ENCODE measurements around the gene ROR1. TPM values are rescaled to one million over a fixed set of nuclear protein-coding genes. Genes with fewer than 3 reads are reported as not detected.
A peak's percentile ranks its signal among the peaks of the same experiment; 100 is the strongest.

The ROR1 gene
- total and polyA plus RNA-seq, 7 experiments from 2014 or later, result 0.07 to 0.22 (median 0.16) TPM; not detected in 4

GRCh38 chr1:64129701-64130100, 355.9 kb downstream of the ROR1 start:
- Mint-ChIP-seq H3K4me3 (no peak overlapping the region), H3K4me1 (no peaks in the 10 kb centered on the region), H3K27me3 (peaks cover 0 to 22% (median 5%) of the 10 kb centered on the region in 5 donors), H3K27ac (no peak overlapping the region), H3K9me3 (peaks cover 0 to 3% (median 0%) of the 10 kb centered on the region in 11 donors), H3K36me3 (no peaks in the 10 kb centered on the region)
- Histone ChIP-seq H3K27ac (ENCODE audit: low read depth, low read length) (no peak overlapping the region), H3K36me3 (ENCODE audit: control insufficient read depth in 2 of 3, insufficient read depth in 3 of 3, low read length in 3 of 3) (no peaks in the 10 kb centered on the region), H3K27me3 (ENCODE audit: control insufficient read depth in 2 of 2, insufficient read depth in 2 of 2, low read length in 2 of 2) (no peaks in the 10 kb centered on the region), H3K9me3 (ENCODE audit: control insufficient read depth in 2 of 3, low read length in 3 of 3) (no peaks in the 10 kb centered on the region), H3K4me3 (ENCODE audit: low read length) (no peak overlapping the region), H3K4me1 (ENCODE audit: control insufficient read depth in 2 of 2, insufficient read depth in 2 of 2, low read length in 2 of 2) (no peaks in the 10 kb centered on the region)
- ChIA-PET POLR2A (no interaction called here), CTCF (no interaction called here)
- intact Hi-C loops (cut with micrococcal nuclease), result no loop called here
- no peak for DNase-seq
- no peak for ATAC-seq

- intact Hi-C loops (cut with micrococcal nuclease), result no loop called here
- CTCF ChIA-PET, result no interaction called here
These were observed 357.3 kb downstream of the ROR1 start for GRCh38 chr1:64131155-64131554.

GRCh38 chr1:64133036-64133435, 359.2 kb downstream of the ROR1 start:
- H3K9me3 Mint-ChIP-seq, result peaks cover 0 to 3% (median 0%) of the 10 kb centered on the region in 11 donors
- intact Hi-C loops (cut with micrococcal nuclease), result no loop called here

More at GRCh38 chr1:64131155-64131554, 357.3 kb downstream of the ROR1 start:
- Histone ChIP-seq H3K9me3 (ENCODE audit: control insufficient read depth in 2 of 3, low read length in 3 of 3) (no peaks in the 10 kb centered on the region), H3K27ac (ENCODE audit: low read depth, low read length) (no peak overlapping the region), H3K36me3 (ENCODE audit: control insufficient read depth in 2 of 3, insufficient read depth in 3 of 3, low read length in 3 of 3) (no peaks in the 10 kb centered on the region), H3K4me3 (ENCODE audit: low read length) (no peak overlapping the region), H3K27me3 (ENCODE audit: control insufficient read depth in 2 of 2, insufficient read depth in 2 of 2, low read length in 2 of 2) (no peaks in the 10 kb centered on the region), H3K4me1 (ENCODE audit: control insufficient read depth in 2 of 2, insufficient read depth in 2 of 2, low read length in 2 of 2) (no peaks in the 10 kb centered on the region)
- Mint-ChIP-seq H3K36me3 (no peaks in the 10 kb centered on the region), H3K4me1 (no peaks in the 10 kb centered on the region), H3K27ac (no peak overlapping the region), H3K4me3 (no peak overlapping the region), H3K9me3 (peaks cover 0 to 3% (median 0%) of the 10 kb centered on the region in 11 donors), H3K27me3 (peaks cover 0 to 20% (median 0%) of the 10 kb centered on the region in 5 donors)
- no peak for DNase-seq
- no peak for ATAC-seq
- POLR2A ChIA-PET, result no interaction called here

GRCh38 chr1:64135462-64136223, 361.8 kb downstream of the ROR1 start:
- Histone ChIP-seq H3K27me3 (ENCODE audit: control insufficient read depth in 2 of 2, insufficient read depth in 2 of 2, low read length in 2 of 2) (no peaks in the 10 kb centered on the region), H3K9me3 (ENCODE audit: control insufficient read depth in 2 of 3, low read length in 3 of 3) (no peaks in the 10 kb centered on the region), H3K27ac (ENCODE audit: low read depth, low read length) (no peak overlapping the region), H3K4me1 (ENCODE audit: control insufficient read depth in 2 of 2, insufficient read depth in 2 of 2, low read length in 2 of 2) (no peaks in the 10 kb centered on the region), H3K4me3 (ENCODE audit: low read length) (no peak overlapping the region), H3K36me3 (ENCODE audit: control insufficient read depth in 2 of 3, insufficient read depth in 3 of 3, low read length in 3 of 3) (no peaks in the 10 kb centered on the region)
- Mint-ChIP-seq H3K27me3 (peaks cover 0 to 12% (median 0%) of the 10 kb centered on the region in 5 donors), H3K9me3 (no peaks in the 10 kb centered on the region), H3K4me3 (no peak overlapping the region), H3K36me3 (no peaks in the 10 kb centered on the region), H3K4me1 (no peaks in the 10 kb centered on the region), H3K27ac (no peak overlapping the region)
- DNase-seq (no peak), ATAC-seq (no peak)
- intact Hi-C loops (cut with micrococcal nuclease), result loop anchor here (5.0 kb wide), 2 partner anchors 112 to 363 kb away; partner anchors contain the start of gene ROR1 (in 1 of the 2)
- CTCF ChIA-PET, result interaction anchor here (0.5 to 2.8 kb wide), 6 partner anchors 111 to 1321 kb away, joined by 3 to 13 read pairs (median 3); no protein-coding TSS in a partner anchor
- POLR2A ChIA-PET, result interaction anchor here (0.6 kb wide), 1 partner anchor 516 kb away, joined by 4 read pairs; no protein-coding TSS in a partner anchor

More at GRCh38 chr1:64133036-64133435, 359.2 kb downstream of the ROR1 start:
- POLR2A ChIA-PET, result no interaction called here
- DNase-seq (no peak), ATAC-seq (no peak)
- H3K4me1 ChIP-seq (ENCODE audit: control insufficient read depth in 2 of 2, insufficient read depth in 2 of 2, low read length in 2 of 2), result no peaks in the 10 kb centered on the region
- no peaks in the 10 kb centered on the region for H3K9me3 ChIP-seq (ENCODE audit: control insufficient read depth in 2 of 3, low read length in 3 of 3)
- H3K27ac Mint-ChIP-seq, result no peak overlapping the region
- H3K4me1 Mint-ChIP-seq, result no peaks in the 10 kb centered on the region
- no peaks in the 10 kb centered on the region for H3K36me3 ChIP-seq (ENCODE audit: control insufficient read depth in 2 of 3, insufficient read depth in 3 of 3, low read length in 3 of 3)
- no peaks in the 10 kb centered on the region for H3K27me3 ChIP-seq (ENCODE audit: control insufficient read depth in 2 of 2, insufficient read depth in 2 of 2, low read length in 2 of 2)
- no peak overlapping the region for H3K4me3 ChIP-seq (ENCODE audit: low read length)
- H3K27ac ChIP-seq (ENCODE audit: low read depth, low read length), result no peak overlapping the region
- H3K27me3 Mint-ChIP-seq, result peaks cover 0 to 16% (median 0%) of the 10 kb centered on the region in 5 donors
- CTCF ChIA-PET, result interaction anchor here (1.1 kb wide), 1 partner anchor 516 kb away, joined by 3 read pairs; no protein-coding TSS in a partner anchor
- no peaks in the 10 kb centered on the region for H3K36me3 Mint-ChIP-seq
- H3K4me3 Mint-ChIP-seq, result no peak overlapping the region

- no peaks in the 10 kb centered on the region for H3K9me3 ChIP-seq (ENCODE audit: control insufficient read depth in 2 of 3, low read length in 3 of 3)
- H3K36me3 ChIP-seq (ENCODE audit: control insufficient read depth in 2 of 3, insufficient read depth in 3 of 3, low read length in 3 of 3), result no peaks in the 10 kb centered on the region
- H3K4me1 ChIP-seq (ENCODE audit: control insufficient read depth in 2 of 2, insufficient read depth in 2 of 2, low read length in 2 of 2), result no peaks in the 10 kb centered on the region
- no peak overlapping the region for H3K27ac Mint-ChIP-seq
- ChIA-PET POLR2A (interaction anchor here (0.6 kb wide), 1 partner anchor 517 kb away, joined by 4 read pairs; no protein-coding TSS in a partner anchor), CTCF (interaction anchor here (0.5 to 2.8 kb wide), 11 partner anchors 12 to 1322 kb away, joined by 3 to 13 read pairs (median 3); no protein-coding TSS in a partner anchor)
- peaks cover 0 to 12% (median 0%) of the 10 kb centered on the region in 5 donors for H3K27me3 Mint-ChIP-seq
- no peak overlapping the region for H3K4me3 Mint-ChIP-seq
- H3K9me3 Mint-ChIP-seq, result no peaks in the 10 kb centered on the region
- no peaks in the 10 kb centered on the region for H3K36me3 Mint-ChIP-seq
- H3K27ac ChIP-seq (ENCODE audit: low read depth, low read length), result no peak overlapping the region
- DNase-seq (no peak), ATAC-seq (no peak)
- H3K4me3 ChIP-seq (ENCODE audit: low read length), result no peak overlapping the region
- no peaks in the 10 kb centered on the region for H3K4me1 Mint-ChIP-seq
- intact Hi-C loops (cut with micrococcal nuclease), result loop anchor here (5.0 kb wide), 2 partner anchors 111 to 364 kb away; partner anchors contain the start of gene ROR1 (in 1 of the 2)
- no peaks in the 10 kb centered on the region for H3K27me3 ChIP-seq (ENCODE audit: control insufficient read depth in 2 of 2, insufficient read depth in 2 of 2, low read length in 2 of 2)
These were observed 362.5 kb downstream of the ROR1 start for GRCh38 chr1:64136296-64136695.

DNA sequence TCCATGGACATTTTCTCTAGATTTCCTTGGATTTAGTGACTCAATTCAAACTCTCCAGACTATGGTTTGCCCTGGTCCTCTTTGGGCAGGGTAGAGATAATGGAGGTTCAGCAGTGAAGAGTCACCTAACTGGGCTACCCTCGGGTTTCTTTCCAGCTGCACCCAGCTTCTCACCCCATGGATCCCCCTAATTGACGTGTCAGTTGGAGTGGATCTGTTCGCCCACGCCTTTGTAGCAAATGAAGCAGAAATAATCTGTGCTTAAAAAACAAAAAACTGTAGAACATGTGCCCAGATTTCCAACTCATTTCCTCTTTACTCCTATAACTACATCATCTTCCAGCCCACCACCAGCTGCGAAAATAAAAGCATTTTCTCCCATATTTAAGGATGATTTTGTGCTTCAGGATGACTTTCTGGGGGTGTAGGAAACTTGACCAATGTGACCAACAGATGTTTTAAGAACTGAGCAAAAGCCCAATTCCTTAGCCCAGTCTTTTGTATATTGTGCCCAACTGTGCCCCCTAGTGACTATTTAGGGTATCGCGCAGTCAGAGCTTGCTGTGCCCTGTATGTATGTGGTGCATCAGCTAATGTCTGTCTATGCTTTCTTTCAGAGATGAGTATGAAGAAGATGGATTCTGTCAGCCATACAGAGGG, 363.1 kb downstream of the ROR1 start:
- DNase-seq (peak; percentile 37 to 72 (median 58)), ATAC-seq (peak; percentile 83)
- CTCF ChIA-PET, result interaction anchor here (0.7 to 2.8 kb wide), 23 partner anchors 10 to 598 kb away, joined by 3 to 21 read pairs (median 4); no protein-coding TSS in a partner anchor
- Mint-ChIP-seq H3K4me3 (no peak overlapping the region), H3K36me3 (no peaks in the 10 kb centered on the region), H3K9me3 (no peaks in the 10 kb centered on the region), H3K27ac (no peak overlapping the region), H3K4me1 (no peaks in the 10 kb centered on the region), H3K27me3 (peaks cover 0 to 12% (median 0%) of the 10 kb centered on the region in 5 donors)
- POLR2A ChIA-PET, result no interaction called here
- no peak overlapping the region for H3K4me3 ChIP-seq (ENCODE audit: low read length)
- no peaks in the 10 kb centered on the region for H3K36me3 ChIP-seq (ENCODE audit: control insufficient read depth in 2 of 3, insufficient read depth in 3 of 3, low read length in 3 of 3)
- no peaks in the 10 kb centered on the region for H3K4me1 ChIP-seq (ENCODE audit: control insufficient read depth in 2 of 2, insufficient read depth in 2 of 2, low read length in 2 of 2)
- H3K27me3 ChIP-seq (ENCODE audit: control insufficient read depth in 2 of 2, insufficient read depth in 2 of 2, low read length in 2 of 2), result no peaks in the 10 kb centered on the region
- H3K27ac ChIP-seq (ENCODE audit: low read depth, low read length), result no peak overlapping the region
- intact Hi-C loops (cut with micrococcal nuclease), result loop anchor here (1.0 to 5.0 kb wide), 9 partner anchors 106 to 562 kb away; partner anchors contain the start of gene ROR1 (in 1 of the 2)
- H3K9me3 ChIP-seq (ENCODE audit: control insufficient read depth in 2 of 3, low read length in 3 of 3), result no peaks in the 10 kb centered on the region
